Ureter (tissue), 1 donor: ENCODE results near the gene SECISBP2L. TPM values are rescaled to one million over a fixed set of nuclear protein-coding genes. Genes with fewer than 3 reads are reported as not detected.
A peak's percentile ranks its signal among the peaks of the same experiment; 100 is the strongest.
"Not testable (repeated sequence)": the region's sequence is repeated elsewhere in the genome, so short reads cannot be mapped to it uniquely, and the experiment has no call there.

Experiments used
- DNase-seq: peaks from one replicate; pipeline ENCODE4 v3.0.0-alpha.2; 2020; ENCODE audit warnings: low spot score
- total RNA-seq: library from RNA; stranded (reverse); gene quantifications from one replicate; pipeline ENCODE4 v1.2.4, GENCODE V29; 2023
- donor health status: DM: yes; HTN: yes; CAD: no.

SECISBP2L gene
- total RNA-seq, result 72.3 TPM

- DNase-seq, result peak; percentile 95
Observed at GRCh38 chr15:49046220-49047102, at the start of gene SECISBP2L. Gene SECISBP2L, minus strand, starts transcription at chr15:49046446. Its CDS starts 147 bp downstream, at chr15:49046299.

GRCh38 chr15:49094923-49095322 lies 48.7 kb upstream of the SECISBP2L start:
- no peak for DNase-seq

GRCh38 chr15:49093252-49094105 lies 47.2 kb upstream of the SECISBP2L start:
- DNase-seq, result no peak

GRCh38 chr15:49088996-49089395 lies 42.8 kb upstream of the SECISBP2L start:
- no peak for DNase-seq

GRCh38 chr15:49085696-49086459 lies 39.6 kb upstream of the SECISBP2L start:
- DNase-seq, result no peak

GRCh38 chr15:49084285-49084570 lies 38.0 kb upstream of the SECISBP2L start:
- DNase-seq, result no peak

- no peak for DNase-seq
Observed at GRCh38 chr15:49083401-49084284, 37.4 kb upstream of the SECISBP2L start.

GRCh38 chr15:49082960-49083359 lies 36.7 kb upstream of the SECISBP2L start:
- no peak for DNase-seq

GRCh38 chr15:49079340-49080039 lies 33.2 kb upstream of the SECISBP2L start:
- DNase-seq, result no peak

- DNase-seq, result no peak
Observed at GRCh38 chr15:49075881-49076280, 29.6 kb upstream of the SECISBP2L start.

GRCh38 chr15:49074589-49075287 lies 28.5 kb upstream of the SECISBP2L start:
- not testable (repeated sequence) for DNase-seq

GRCh38 chr15:49066372-49066771 lies 20.1 kb upstream of the SECISBP2L start:
- DNase-seq, result no peak

GRCh38 chr15:49064884-49065283 lies 18.6 kb upstream of the SECISBP2L start:
- DNase-seq, result no peak

- DNase-seq, result no peak
Observed at GRCh38 chr15:49064281-49064653, 18.0 kb upstream of the SECISBP2L start.

GRCh38 chr15:49063402-49064280 lies 17.4 kb upstream of the SECISBP2L start:
- no peak for DNase-seq

- no peak for DNase-seq
Observed at GRCh38 chr15:49062900-49063299, 16.7 kb upstream of the SECISBP2L start.

- DNase-seq, result no peak
Observed at GRCh38 chr15:49060710-49061495, 14.7 kb upstream of the SECISBP2L start.

GRCh38 chr15:49059491-49059890 lies 13.2 kb upstream of the SECISBP2L start:
- DNase-seq, result no peak
